SK-N-SH (cell line): Measurements from ENCODE around the gene RHOU. TPM values are rescaled to one million over a fixed set of nuclear protein-coding genes. Genes with fewer than 3 reads are reported as not detected.

Source experiments
- CTCF ChIA-PET: fragments of 300-600, 350-600 bp; formaldehyde crosslinking; extraction: SDS; loops from one replicate; lab custom pipeline; 2021; lab: Yijun Ruan, JAX
- POLR2A ChIA-PET: fragments of 350-600 bp; sonication (Branson Sonifier 250); formaldehyde crosslinking; extraction: SDS; loops from one replicate; lab custom pipeline; 2020; ENCODE audit warnings: antibody characterized with exemption, inconsistent platforms; lab: Yijun Ruan, JAX
- DNase-seq: peaks from one replicate; pipeline ENCODE4 v3.0.0; 2012
- H2AFZ ChIP-seq: fragments of 200-600 bp; sonication (generic); 2 replicates; pipeline ENCODE4 v1.8.1; 2016; ENCODE audit warnings: antibody characterized with exemption, mild to moderate bottlenecking, low read depth
- H3F3A ChIP-seq: fragments of 200-600 bp; sonication (generic); replicated peaks from 2 replicates; pipeline ENCODE3; 2016; ENCODE audit warnings: antibody characterized with exemption, mild to moderate bottlenecking; ENCODE audit not compliant: insufficient read depth
- H3K27ac ChIP-seq, 2 experiments: fragments of 200-500 bp in 1 of 2; fragments of 200-600 bp in 1 of 2; sonication (Bioruptor generic) in 1 of 2; sonication (generic), shearing (Covaris generic) in 1 of 2; 2 replicates each; pipeline versions ENCODE4 v1.5.1 to v1.6.1; 2014 to 2016; ENCODE audit warnings: low read depth in 2 of 2, inconsistent platforms in 1 of 2, low read length in 1 of 2, mild to moderate bottlenecking in 1 of 2, mixed read lengths in 1 of 2
- H3K27me3 ChIP-seq: fragments of 200-600 bp; sonication (generic), shearing (Covaris generic); 2 replicates; pipeline ENCODE4 v1.6.1; 2016; ENCODE audit warnings: mixed run types; ENCODE audit not compliant: insufficient read depth
- H3K36me3 ChIP-seq, 2 experiments: fragments of 200-500 bp in 1 of 2; fragments of 200-600 bp in 1 of 2; sonication (Bioruptor generic) in 1 of 2; sonication (generic) in 1 of 2; replicated peaks in 1 of 2; 2 replicates each; pipeline versions ENCODE3 to v1.5.1; 2014 to 2016; ENCODE audit warnings: low read length in 1 of 2, mild to moderate bottlenecking in 1 of 2; ENCODE audit not compliant: insufficient read depth in 2 of 2, control insufficient read depth in 1 of 2
- H3K4me1 ChIP-seq, 2 experiments: fragments of 200-500 bp in 1 of 2; fragments of 200-600 bp in 1 of 2; sonication (Bioruptor generic) in 1 of 2; sonication (generic), shearing (Covaris generic) in 1 of 2; 2 replicates each; pipeline versions ENCODE4 v1.5.1 to v1.6.1; 2014 to 2016; ENCODE audit warnings: low read depth in 1 of 2, low read length in 1 of 2, mixed run types in 1 of 2; ENCODE audit not compliant: insufficient read depth in 2 of 2, control insufficient read depth in 1 of 2
- H3K4me2 ChIP-seq: fragments of 200-600 bp; sonication (generic), shearing (Covaris generic); 2 replicates; pipeline ENCODE4 v1.6.1; 2017; ENCODE audit warnings: mixed run types
- H3K4me3 ChIP-seq, 2 experiments: fragments of 200-500 bp in 1 of 2; fragments of 200-600 bp in 1 of 2; sonication (Bioruptor generic) in 1 of 2; sonication (generic), shearing (Covaris generic) in 1 of 2; 2 replicates each; pipeline versions ENCODE4 v1.5.1 to v1.8.1; 2014 to 2016; ENCODE audit warnings: low read depth in 2 of 2, inconsistent platforms in 1 of 2, low read length in 1 of 2, mild to moderate bottlenecking in 1 of 2, mixed read lengths in 1 of 2, moderate library complexity in 1 of 2
- H3K79me2 ChIP-seq: fragments of 200-600 bp; sonication (generic); 2 replicates; pipeline ENCODE4 v1.8.1; 2017; ENCODE audit warnings: mild to moderate bottlenecking; ENCODE audit not compliant: insufficient read depth
- H3K9ac ChIP-seq: fragments of 200-600 bp; sonication (generic); 2 replicates; pipeline ENCODE4 v1.6.1; 2017; ENCODE audit warnings: mixed run types
- H3K9me2 ChIP-seq: fragments of 200-600 bp; sonication (generic); 2 replicates; pipeline ENCODE4 v1.6.1; 2017; ENCODE audit warnings: mixed run types
- H3K9me3 ChIP-seq: fragments of 200-600 bp; sonication (generic); 2 replicates; pipeline ENCODE4 v1.6.1; 2017; ENCODE audit warnings: mixed run types, mild to moderate bottlenecking, moderate library complexity
- H4K20me1 ChIP-seq: fragments of 200-600 bp; sonication (generic); 2 replicates; pipeline ENCODE4 v1.6.1; 2017; ENCODE audit warnings: mild to moderate bottlenecking, mixed run types; ENCODE audit not compliant: insufficient read depth
- EP300 ChIP-seq, 2 experiments: IDR thresholded peaks; 2 replicates each; pipeline versions ENCODE4 v1.4.0 to v1.6.1; 2012; ENCODE audit warnings: borderline replicate concordance in 1 of 2, low read depth in 1 of 2, low read length in 1 of 2
- FOXJ3 ChIP-seq: sonication (generic); formaldehyde crosslinking; IDR thresholded peaks from 2 replicates; pipeline ENCODE4 v1.5.1; 2020; ENCODE audit warnings: mild to moderate bottlenecking, missing genetic modification reagents
- GATA2 ChIP-seq: sonication (generic); formaldehyde crosslinking; IDR thresholded peaks from 2 replicates; pipeline ENCODE4 v1.5.0; 2020; ENCODE audit warnings: mild to moderate bottlenecking, missing genetic modification reagents
- JUND ChIP-seq: IDR thresholded peaks from 2 replicates; pipeline ENCODE4 v1.4.0; 2012
- MEF2A ChIP-seq: IDR thresholded peaks from 2 replicates; pipeline ENCODE4 v1.4.0; 2012; ENCODE audit warnings: low read depth, borderline replicate concordance
- MXI1 ChIP-seq: IDR thresholded peaks from 2 replicates; pipeline ENCODE4 v1.6.1; 2012; ENCODE audit warnings: mild to moderate bottlenecking, low read depth, low read length, improper control_type of control experiment
- POLR2AphosphoS5 ChIP-seq: IDR thresholded peaks from 2 replicates; pipeline ENCODE4 v1.6.1; 2012; ENCODE audit warnings: low read depth, low read length
- RAD21 ChIP-seq: IDR thresholded peaks from 2 replicates; pipeline ENCODE4 v1.6.1; 2012; ENCODE audit warnings: mild to moderate bottlenecking, low read length
- RCOR1 ChIP-seq: fragments of 150-350 bp; IDR thresholded peaks from 2 replicates; pipeline ENCODE4 v1.6.1; 2017; ENCODE audit warnings: antibody characterized with exemption, low read length
- RFX5 ChIP-seq: IDR thresholded peaks from 2 replicates; pipeline ENCODE4 v1.6.1; 2012; ENCODE audit warnings: mild to moderate bottlenecking, improper control_type of control experiment, low read length
- SIN3A ChIP-seq: IDR thresholded peaks from 2 replicates; pipeline ENCODE4 v1.6.1; 2012; ENCODE audit warnings: low read depth, mild to moderate bottlenecking, low read length, moderate library complexity, borderline replicate concordance
- TEAD4 ChIP-seq: IDR thresholded peaks from 2 replicates; pipeline ENCODE4 v1.4.0; 2012; ENCODE audit warnings: mild to moderate bottlenecking, borderline replicate concordance; ENCODE audit not compliant: insufficient read depth
- YY1 ChIP-seq: IDR thresholded peaks from 2 replicates; pipeline ENCODE4 v1.4.0; 2012; ENCODE audit warnings: low read depth, mild to moderate bottlenecking
- WGBS: methylation state at CpG from one replicate; pipeline ENCODE4 v1.1.6; 2017; ENCODE audit warnings: low lambda C conversion rate; 5-methylcytosine and 5-hydroxymethylcytosine counted together
- polyA plus RNA-seq, 3 experiments: library from polyadenylated mRNA; depleted of rRNA; stranded (reverse); fragments of >200 nt; gene quantifications; 2 replicates each; pipeline ENCODE4 v1.2.3, GENCODE V29; 2012
- TF ChIP-seq, protein P1 (sequence below): IDR thresholded peaks from 2 replicates; pipeline ENCODE4 v1.4.0; 2012; ENCODE audit warnings: low read depth

The RHOU gene
- polyA plus RNA-seq, 1 of the 3 experiments (the other 2 are of a cell fraction) = 0.36 TPM

DNA sequence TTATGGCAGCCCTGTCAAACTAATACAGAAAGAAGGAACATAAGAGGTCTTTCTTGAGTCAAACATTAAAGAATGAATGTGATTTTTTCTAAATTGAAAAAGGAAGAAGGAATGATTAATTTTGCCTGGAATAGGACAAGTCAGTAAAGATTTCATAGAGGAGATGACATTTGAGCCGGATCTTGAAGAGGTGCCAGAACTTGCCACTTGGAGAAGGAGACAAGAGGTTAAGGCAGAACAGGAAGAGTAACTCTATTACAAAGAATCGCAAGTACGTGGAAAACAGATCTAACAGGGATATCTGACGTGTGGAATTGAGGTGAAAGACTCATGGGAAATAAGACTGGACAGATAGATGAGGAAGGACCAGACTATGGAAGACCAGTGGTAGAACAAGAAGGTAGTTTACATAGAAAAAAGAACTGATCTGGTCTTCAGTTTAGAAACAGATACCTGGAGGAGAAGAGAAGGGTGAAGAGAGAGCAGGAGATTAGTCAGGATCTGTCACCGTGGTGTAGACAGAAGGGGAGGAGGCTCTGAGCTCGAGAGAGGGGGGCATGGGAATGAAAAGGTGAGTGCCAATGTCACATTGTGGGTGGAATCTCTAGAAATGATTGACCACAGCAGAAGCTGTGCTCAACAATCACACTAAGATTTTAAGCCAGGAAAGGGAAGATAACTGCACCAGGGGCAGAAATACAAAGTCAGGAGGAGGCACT, 32.5 kb downstream of the RHOU start:
- Histone ChIP-seq H2AFZ (no peak overlapping the region), H3K27me3 (no peaks in the 10 kb centered on the region), H3K4me3 (no peak overlapping the region), H3K36me3 (no peaks in the 10 kb centered on the region), H3K79me2 (no peaks in the 10 kb centered on the region), H3K4me1 (peaks cover 0 to 30% of the 10 kb centered on the region in 2 experiments; a peak in 2 of 4 replicates), H3K27ac (no peak overlapping the region; a peak in 1 of 4 replicates), H3K9ac (no peak overlapping the region), H3F3A (no peaks in the 10 kb centered on the region), H3K4me2 (no peak overlapping the region), H3K9me3 (no peaks in the 10 kb centered on the region), H4K20me1 (no peaks in the 10 kb centered on the region), H3K9me2 (no peaks in the 10 kb centered on the region)
- no peak for DNase-seq
- ChIA-PET POLR2A (no interaction called here), CTCF (interaction anchor here (1.3 kb wide), 1 partner anchor 459 kb away, joined by 3 read pairs; no protein-coding TSS in a partner anchor)
- TF ChIP-seq RFX5 = no peak
- TF ChIP-seq POLR2AphosphoS5 = no peak
- no peak for TF ChIP-seq FOXJ3 (CRISPR knock-in tag)
- no peak for TF ChIP-seq JUND
- TF ChIP-seq, protein P1, sequence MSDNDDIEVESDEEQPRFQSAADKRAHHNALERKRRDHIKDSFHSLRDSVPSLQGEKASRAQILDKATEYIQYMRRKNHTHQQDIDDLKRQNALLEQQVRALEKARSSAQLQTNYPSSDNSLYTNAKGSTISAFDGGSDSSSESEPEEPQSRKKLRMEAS = no peak
- no peak for TF ChIP-seq MXI1
- TF ChIP-seq EP300 (IDR thresholded peaks at IDR 0.05; ENCODE audit: borderline replicate concordance in 1 of 2, low read depth in 1 of 2, low read length in 1 of 2) = no peak
- no peak for TF ChIP-seq TEAD4
- no peak for TF ChIP-seq SIN3A
- WGBS = 57% methylated on average over 6 of the region's 6 CpGs

DNA sequence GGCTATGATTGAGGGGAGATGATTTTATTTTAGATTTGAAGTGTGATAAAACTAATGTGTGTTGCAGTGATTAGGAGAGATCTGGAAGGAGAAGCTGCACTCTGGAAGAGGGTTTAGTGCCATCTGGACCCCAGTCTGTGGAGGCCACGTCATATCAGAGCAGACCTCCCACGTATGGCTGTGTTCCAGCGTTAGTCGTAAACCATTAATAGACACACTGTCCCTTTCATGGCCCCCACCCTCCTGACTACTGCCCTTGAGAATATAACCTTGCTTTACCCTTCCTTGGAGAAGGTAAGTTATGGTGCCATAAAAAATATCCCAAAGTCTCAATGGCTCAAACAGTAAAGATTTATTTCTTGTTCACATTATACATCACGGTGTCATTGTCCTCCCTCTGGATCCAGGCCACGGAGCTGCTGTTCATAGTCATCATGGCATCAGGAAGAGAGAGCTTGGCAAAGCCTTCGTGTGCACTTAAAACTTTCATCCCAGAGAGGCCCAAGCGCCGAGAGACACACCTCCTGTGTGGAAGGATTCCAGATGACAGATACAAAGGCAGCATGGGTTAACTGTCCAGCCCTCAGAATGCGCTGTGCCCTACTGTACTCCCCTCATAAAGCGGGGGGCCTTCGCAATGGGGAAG, 33.2 kb downstream of the RHOU start:
- Histone ChIP-seq H3K4me3 (no peak overlapping the region), H3K36me3 (no peaks in the 10 kb centered on the region), H3K27ac (no peak overlapping the region; a peak in 1 of 4 replicates), H3K9me3 (no peaks in the 10 kb centered on the region), H3K9ac (no peak overlapping the region), H4K20me1 (no peaks in the 10 kb centered on the region), H3K4me2 (no peak overlapping the region), H3F3A (no peaks in the 10 kb centered on the region), H3K9me2 (no peaks in the 10 kb centered on the region), H3K79me2 (no peaks in the 10 kb centered on the region), H2AFZ (no peak overlapping the region), H3K27me3 (no peaks in the 10 kb centered on the region), H3K4me1 (peaks cover 0 to 30% of the 10 kb centered on the region in 2 experiments; a peak in 2 of 4 replicates)
- TF ChIP-seq RCOR1 (peak; percentile 39; the same call in 1 of the 2 replicates), YY1 (no peak), MEF2A (no peak), EP300 (IDR thresholded peaks at IDR 0.05; ENCODE audit: borderline replicate concordance in 1 of 2, low read depth in 1 of 2, low read length in 1 of 2) (peak in 1 of 2 experiments; percentile 63; a peak in 1 of 4 replicates), RAD21 (no peak), SIN3A (no peak), RFX5 (no peak), GATA2 (CRISPR knock-in tag) (peak; percentile 37; the same call in 1 of the 2 replicates)
- CTCF ChIA-PET = interaction anchor here (1.3 kb wide), 1 partner anchor 459 kb away, joined by 3 read pairs; no protein-coding TSS in a partner anchor
- POLR2A ChIA-PET = no interaction called here
- peak; percentile 66 for DNase-seq
- 54% methylated on average over 12 of the region's 12 CpGs for WGBS
